ENCODE data around the gene FAM174C.
A peak's percentile ranks its signal among the peaks of the same experiment; 100 is the strongest.

FAM174C gene

GRCh38 chr19:1250437-1251260 lies 24.7 kb upstream of the FAM174C start:
- DNase-seq (ENCODE audit: low read depth), result peak; percentile 56

- DNase-seq (ENCODE audit: low read depth), result peak; percentile 83
These were observed 23.8 kb upstream of the FAM174C start for GRCh38 chr19:1251330-1252220.

- peak; percentile 95 for DNase-seq (ENCODE audit: low read depth)
These were observed 23.0 kb upstream of the FAM174C start for GRCh38 chr19:1252221-1252820.

- peak; percentile 95 for DNase-seq (ENCODE audit: low read depth)
These were observed 22.4 kb upstream of the FAM174C start for GRCh38 chr19:1252821-1253513.

- peak; percentile 81 for DNase-seq (ENCODE audit: low read depth)
These were observed 21.7 kb upstream of the FAM174C start for GRCh38 chr19:1253514-1254080.

GRCh38 chr19:1254081-1254527 lies 21.2 kb upstream of the FAM174C start:
- no peak for DNase-seq (ENCODE audit: low read depth)

- DNase-seq (ENCODE audit: low read depth), result no peak
These were observed 20.7 kb upstream of the FAM174C start for GRCh38 chr19:1254530-1255185.

GRCh38 chr19:1255186-1256161 lies 19.9 kb upstream of the FAM174C start:
- DNase-seq (ENCODE audit: low read depth), result no peak

GRCh38 chr19:1256646-1257474 lies 18.5 kb upstream of the FAM174C start:
- no peak for DNase-seq (ENCODE audit: low read depth)

GRCh38 chr19:1257475-1258162 lies 17.7 kb upstream of the FAM174C start:
- no peak for DNase-seq (ENCODE audit: low read depth)

GRCh38 chr19:1258163-1258492 lies 17.2 kb upstream of the FAM174C start:
- DNase-seq (ENCODE audit: low read depth), result no peak

GRCh38 chr19:1258707-1259205 lies 16.6 kb upstream of the FAM174C start:
- no peak for DNase-seq (ENCODE audit: low read depth)

GRCh38 chr19:1259206-1259875 lies 16.0 kb upstream of the FAM174C start:
- DNase-seq (ENCODE audit: low read depth), result peak; percentile 75

- peak; percentile 62 for DNase-seq (ENCODE audit: low read depth)
These were observed 15.2 kb upstream of the FAM174C start for GRCh38 chr19:1259876-1260748.

GRCh38 chr19:1260749-1261537 lies 14.4 kb upstream of the FAM174C start:
- DNase-seq (ENCODE audit: low read depth), result peak; percentile 97

GRCh38 chr19:1261538-1261797 lies 13.9 kb upstream of the FAM174C start:
- DNase-seq (ENCODE audit: low read depth), result peak; percentile 59

All from ELR (cell line).